BLaER1 (cell line): ENCODE data around the gene CROCC.
A peak's percentile ranks its signal among the peaks of the same experiment; 100 is the strongest.

ENCODE experiments used
- H3K27ac ChIP-seq: shearing (Covaris generic); formaldehyde crosslinking; 2 replicates; pipeline ENCODE4 v1.8.1; 2022
- H3K27me3 ChIP-seq: shearing (Covaris generic); formaldehyde crosslinking; 2 replicates; pipeline ENCODE4 v1.8.1; 2022
- H3K36me3 ChIP-seq: shearing (Covaris generic); formaldehyde crosslinking; 2 replicates; pipeline ENCODE4 v1.8.1; 2022
- H3K4me1 ChIP-seq: shearing (Covaris generic); formaldehyde crosslinking; 2 replicates; pipeline ENCODE4 v1.8.1; 2022
- H3K4me2 ChIP-seq: shearing (Covaris generic); formaldehyde crosslinking; 2 replicates; pipeline ENCODE4 v1.8.1; 2022
- H3K4me3 ChIP-seq: shearing (Covaris generic); formaldehyde crosslinking; 2 replicates; pipeline ENCODE4 v1.8.1; 2022
- H3K9ac ChIP-seq: shearing (Covaris generic); formaldehyde crosslinking; 2 replicates; pipeline ENCODE4 v1.8.1; 2022
- H3K9me3 ChIP-seq: shearing (Covaris generic); formaldehyde crosslinking; 2 replicates; pipeline ENCODE4 v1.8.1; 2022
- H4K20me1 ChIP-seq: shearing (Covaris generic); formaldehyde crosslinking; 2 replicates; pipeline ENCODE4 v1.8.1; 2022
- Cebpa-rat ChIP-seq: shearing (Covaris generic); IDR thresholded peaks from 2 replicates; pipeline ENCODE4 v1.8.1; 2022

The CROCC gene

GRCh38 chr1:16980473-16981268 lies 58.9 kb downstream of the CROCC start, which contains the start of gene MFAP2:
MFAP2 (minus strand) TSS chr1:16980620; CDS start chr1:16978273, 2,347 bp downstream.
- peak within 1 kb of the TSS; percentile 71 for H3K4me3 ChIP-seq

GRCh38 chr1:16981269-16981849 lies 59.6 kb downstream of the CROCC start:
- Histone ChIP-seq H3K9me3 (no peaks in the 10 kb centered on the region), H4K20me1 (peaks cover 25% of the 10 kb centered on the region), H3K4me2 (peak overlapping the region; percentile 97; the same call in 1 of the 2 replicates), H3K36me3 (peaks cover 8% of the 10 kb centered on the region), H3K4me1 (peaks cover 48% of the 10 kb centered on the region), H3K27ac (no peak overlapping the region), H3K9ac (no peak overlapping the region), H3K27me3 (peaks cover 19% of the 10 kb centered on the region), H3K4me3 (no peak overlapping the region)
- TF ChIP-seq Cebpa-rat = no peak

More at GRCh38 chr1:16980473-16981268, 58.9 kb downstream of the CROCC start, which contains the start of gene MFAP2:
- no peaks in the 10 kb centered on the region for H3K9me3 ChIP-seq
- peaks cover 25% of the 10 kb centered on the region for H4K20me1 ChIP-seq
- H3K27me3 ChIP-seq = peaks cover 19% of the 10 kb centered on the region
- peak within 1 kb of the TSS; percentile 79 for H3K27ac ChIP-seq
- H3K9ac ChIP-seq = peak within 1 kb of the TSS; percentile 74
- H3K4me2 ChIP-seq = peak within 1 kb of the TSS; percentile 97
- peaks cover 1% of the 10 kb centered on the region; the same call in 1 of the 2 replicates for H3K36me3 ChIP-seq
- H3K4me1 ChIP-seq = peaks cover 41% of the 10 kb centered on the region
- TF ChIP-seq Cebpa-rat = no peak

- no peak for TF ChIP-seq Cebpa-rat
- Histone ChIP-seq H3K36me3 (peaks cover 23% of the 10 kb centered on the region), H3K4me3 (no peak overlapping the region), H3K4me2 (no peak overlapping the region), H3K9me3 (no peaks in the 10 kb centered on the region), H4K20me1 (peaks cover 17% of the 10 kb centered on the region), H3K4me1 (peaks cover 38% of the 10 kb centered on the region), H3K27ac (no peak overlapping the region), H3K27me3 (peaks cover 19% of the 10 kb centered on the region), H3K9ac (no peak overlapping the region)
These were observed 61.2 kb downstream of the CROCC start for GRCh38 chr1:16982902-16983301.

- H3K9me3 ChIP-seq = no peaks in the 10 kb centered on the region
- peaks cover 19% of the 10 kb centered on the region for H3K27me3 ChIP-seq
- peaks cover 30% of the 10 kb centered on the region for H3K4me1 ChIP-seq
- H3K4me2 ChIP-seq = no peak overlapping the region
- H3K36me3 ChIP-seq = peaks cover 28% of the 10 kb centered on the region
- H3K9ac ChIP-seq = no peak overlapping the region
- H4K20me1 ChIP-seq = peaks cover 9% of the 10 kb centered on the region; the same call in 1 of the 2 replicates
- TF ChIP-seq Cebpa-rat = no peak
- no peak overlapping the region for H3K4me3 ChIP-seq
- H3K27ac ChIP-seq = no peak overlapping the region
These were observed 61.9 kb downstream of the CROCC start for GRCh38 chr1:16983649-16984048.

- no peak overlapping the region for H3K27ac ChIP-seq
- H3K4me1 ChIP-seq = peaks cover 19% of the 10 kb centered on the region
- no peak overlapping the region for H3K4me3 ChIP-seq
- H4K20me1 ChIP-seq = no peaks in the 10 kb centered on the region
- no peak for TF ChIP-seq Cebpa-rat
- peaks cover 38% of the 10 kb centered on the region for H3K36me3 ChIP-seq
- no peak overlapping the region for H3K9ac ChIP-seq
- H3K9me3 ChIP-seq = no peaks in the 10 kb centered on the region
- H3K4me2 ChIP-seq = no peak overlapping the region
- H3K27me3 ChIP-seq = peaks cover 19% of the 10 kb centered on the region
These were observed 63.0 kb downstream of the CROCC start for GRCh38 chr1:16984717-16985116.

GRCh38 chr1:16986113-16986512 lies 64.4 kb downstream of the CROCC start:
- Histone ChIP-seq H3K27me3 (peaks cover 10% of the 10 kb centered on the region), H3K4me2 (peak overlapping the region; percentile 39), H3K9me3 (no peaks in the 10 kb centered on the region), H3K36me3 (peaks cover 44% of the 10 kb centered on the region), H3K9ac (no peak overlapping the region), H4K20me1 (no peaks in the 10 kb centered on the region), H3K4me3 (no peak overlapping the region), H3K27ac (no peak overlapping the region), H3K4me1 (peaks cover 18% of the 10 kb centered on the region)
- TF ChIP-seq Cebpa-rat = no peak

GRCh38 chr1:16986560-16986959 lies 64.8 kb downstream of the CROCC start:
- no peak overlapping the region for H3K4me2 ChIP-seq

GRCh38 chr1:16986962-16987361 lies 65.2 kb downstream of the CROCC start:
- TF ChIP-seq Cebpa-rat = no peak
- Histone ChIP-seq H3K9ac (no peak overlapping the region), H3K27ac (no peak overlapping the region), H3K9me3 (no peaks in the 10 kb centered on the region), H3K4me3 (no peak overlapping the region), H3K4me1 (peaks cover 18% of the 10 kb centered on the region), H4K20me1 (no peaks in the 10 kb centered on the region; the same call in 1 of the 2 replicates), H3K36me3 (peaks cover 49% of the 10 kb centered on the region), H3K27me3 (0 out of 2 replicates have a peak, but pooled peaks cover 1% of the 10 kb centered on the region), H3K4me2 (no peak overlapping the region)

More at GRCh38 chr1:16986560-16986959, 64.8 kb downstream of the CROCC start:
- no peak for TF ChIP-seq Cebpa-rat
- peaks cover 45% of the 10 kb centered on the region for H3K36me3 ChIP-seq
- no peak overlapping the region for H3K4me3 ChIP-seq
- H4K20me1 ChIP-seq = no peaks in the 10 kb centered on the region
- H3K27ac ChIP-seq = no peak overlapping the region
- H3K27me3 ChIP-seq = peaks cover 5% of the 10 kb centered on the region; the same call in 1 of the 2 replicates
- peaks cover 18% of the 10 kb centered on the region for H3K4me1 ChIP-seq
- no peak overlapping the region for H3K9ac ChIP-seq
- H3K9me3 ChIP-seq = no peaks in the 10 kb centered on the region

GRCh38 chr1:16988210-16988609 lies 66.5 kb downstream of the CROCC start:
- H3K9ac ChIP-seq = no peak overlapping the region
- H3K27me3 ChIP-seq = no peaks in the 10 kb centered on the region
- no peak overlapping the region for H3K27ac ChIP-seq
- no peak overlapping the region for H3K4me2 ChIP-seq
- H3K36me3 ChIP-seq = peaks cover 53% of the 10 kb centered on the region
- no peaks in the 10 kb centered on the region for H3K9me3 ChIP-seq
- no peak overlapping the region for H3K4me3 ChIP-seq
- TF ChIP-seq Cebpa-rat = no peak
- peaks cover 29% of the 10 kb centered on the region for H3K4me1 ChIP-seq
- H4K20me1 ChIP-seq = no peaks in the 10 kb centered on the region; the same call in 1 of the 2 replicates
